GM12878 (cell line): ENCODE measurements around the gene DNAJC4. TPM values are rescaled to one million over a fixed set of nuclear protein-coding genes. Genes with fewer than 3 reads are reported as not detected.
A peak's percentile ranks its signal among the peaks of the same experiment; 100 is the strongest.

Experiments used
- ATAC-seq: fragments of 200-7000 bp; cut with Tn5 transposase; 3 replicates; pipeline ENCODE4 v1.9.1; 2020; ENCODE audit warnings: mild to moderate bottlenecking, moderate library complexity
- BruUV-seq: library from RNA; stranded (reverse); fragments of 400-500 nt; replicated peaks from 2 replicates; lab custom pipeline; 2021; lab: Mats Ljungman, UMichigan
- CTCF ChIA-PET: fragments of 300-600 bp; sonication (Branson Sonifier 250); formaldehyde crosslinking; extraction: SDS; loops from one replicate; lab custom pipeline; 2021; ENCODE audit warnings: inconsistent platforms; lab: Yijun Ruan, JAX
- POLR2A ChIA-PET: fragments of 350-600 bp; formaldehyde crosslinking; extraction: SDS; loops from one replicate; lab custom pipeline; 2021; ENCODE audit warnings: inconsistent platforms; lab: Charles Lee
- RAD21 ChIA-PET: fragments of 300-600 bp; sonication (Branson Sonifier 250); formaldehyde crosslinking; loops from one replicate; lab custom pipeline; 2023; ENCODE audit warnings: antibody characterized with exemption; ENCODE audit not compliant: unreplicated experiment; lab: Charles Lee
- SMC1A ChIA-PET: fragments of 300-600 bp; sonication (Branson Sonifier 250); formaldehyde crosslinking; loops from one replicate; lab custom pipeline; 2023; ENCODE audit not compliant: unreplicated experiment, uncharacterized antibody; lab: Charles Lee
- DNase-seq: peaks from one replicate; pipeline ENCODE4 v3.0.0-alpha.2; 2011; ENCODE audit warnings: low read depth, low spot score
- FAIRE-seq: peaks from 3 replicates; lab custom pipeline; 2011; peaks lifted over from hg19 to GRCh38; lab: Jason Lieb, UNC
- H2AFZ ChIP-seq: 2 replicates; pipeline ENCODE4 v1.6.0; 2011; ENCODE audit warnings: low read depth, low read length, control low read depth; ENCODE audit not compliant: control insufficient read depth
- H3K27ac ChIP-seq: 2 replicates; pipeline ENCODE4 v1.5.1; 2011; ENCODE audit warnings: control low read depth; ENCODE audit not compliant: control insufficient read depth, insufficient read depth
- H3K27me3 ChIP-seq, 2 experiments: replicated peaks in 1 of 2; 2 replicates each; pipeline versions ENCODE4 v1.6.0 to v1.6.1; 2011; ENCODE audit warnings: low read length in 1 of 2; ENCODE audit not compliant: control insufficient read depth in 2 of 2, insufficient read depth in 2 of 2
- H3K36me3 ChIP-seq, 2 experiments: 2 replicates each; pipeline ENCODE4 v1.5.1; 2011; ENCODE audit warnings: low read length in 1 of 2; ENCODE audit not compliant: control insufficient read depth in 2 of 2, insufficient read depth in 2 of 2
- H3K4me1 ChIP-seq: 2 replicates; pipeline ENCODE4 v1.6.1; 2011; ENCODE audit warnings: mild to moderate bottlenecking, low read length, moderate library complexity, mixed read lengths; ENCODE audit not compliant: control insufficient read depth, insufficient read depth
- H3K4me2 ChIP-seq: 2 replicates; pipeline ENCODE4 v1.6.0; 2011; ENCODE audit warnings: control low read depth; ENCODE audit not compliant: control insufficient read depth, insufficient read depth
- H3K4me3 ChIP-seq: fragments of 200-600 bp; sonication (generic); 2 replicates; pipeline ENCODE4 v1.5.1; 2016
- H3K79me2 ChIP-seq: 2 replicates; pipeline ENCODE4 v1.6.0; 2011; ENCODE audit warnings: low read length; ENCODE audit not compliant: control insufficient read depth, insufficient read depth
- H3K9ac ChIP-seq: 2 replicates; pipeline ENCODE4 v1.8.0; 2011; ENCODE audit warnings: low read length, control low read depth, mixed read lengths; ENCODE audit not compliant: control insufficient read depth, insufficient read depth
- H3K9me3 ChIP-seq: replicated peaks from 3 replicates; pipeline ENCODE4 v1.5.1; 2011; ENCODE audit warnings: mild to moderate bottlenecking, low read length; ENCODE audit not compliant: control insufficient read depth, insufficient read depth
- H4K20me1 ChIP-seq: 2 replicates; pipeline ENCODE4 v1.6.0; 2011; ENCODE audit not compliant: control insufficient read depth, insufficient read depth
- BHLHE40 ChIP-seq, 2 experiments: fragments of 450-650 bp in 1 of 2; IDR thresholded peaks; 2 replicates each; pipeline ENCODE4 v1.6.1; 2011 to 2017; ENCODE audit warnings: low read depth in 2 of 2, borderline replicate concordance in 1 of 2, improper control_type of control experiment in 1 of 2, low read length in 1 of 2, mild to moderate bottlenecking in 1 of 2
- CTCF ChIP-seq, 3 experiments: IDR thresholded peaks in 2 of 3; conservative IDR thresholded peaks in 1 of 3; 2 replicates each; pipeline ENCODE4 v1.5.1; 2011; ENCODE audit warnings: low read depth in 3 of 3, low read length in 3 of 3, mild to moderate bottlenecking in 3 of 3, control low read depth in 2 of 3, moderate library complexity in 2 of 3, inconsistent platforms in 1 of 3, mixed read lengths in 1 of 3; ENCODE audit not compliant: control insufficient read depth in 2 of 3, insufficient read depth in 1 of 3; ENCODE audit errors: extremely low read depth in 1 of 3
- HDGF ChIP-seq: fragments of 450-650 bp; IDR thresholded peaks from 2 replicates; pipeline ENCODE4 v1.6.1; 2016; ENCODE audit warnings: antibody characterized with exemption
- IKZF1 ChIP-seq: fragments of 450-650 bp; conservative IDR thresholded peaks from 2 replicates; pipeline ENCODE4 v1.6.1; 2017; ENCODE audit warnings: antibody characterized with exemption, mild to moderate bottlenecking
- MTA3 ChIP-seq: IDR thresholded peaks from 2 replicates; pipeline ENCODE4 v1.6.1; 2012; ENCODE audit warnings: low read length, inconsistent platforms, borderline replicate concordance
- MXI1 ChIP-seq: fragments of 150-350 bp; IDR thresholded peaks from 2 replicates; pipeline ENCODE4 v1.6.1; 2011; ENCODE audit warnings: low read depth, mild to moderate bottlenecking, inconsistent platforms, low read length, improper control_type of control experiment
- POLR2A ChIP-seq: IDR thresholded peaks from 2 replicates; pipeline ENCODE4 v1.6.1; 2011; ENCODE audit warnings: low read depth, mild to moderate bottlenecking, low read length
- POLR2AphosphoS5 ChIP-seq: IDR thresholded peaks from 2 replicates; pipeline ENCODE4 v1.6.1; 2011; ENCODE audit warnings: mild to moderate bottlenecking, low read length, inconsistent platforms
- RAD21 ChIP-seq: IDR thresholded peaks from 2 replicates; pipeline ENCODE4 v1.6.1; 2011; ENCODE audit warnings: mild to moderate bottlenecking, low read depth, low read length, moderate library complexity; ENCODE audit not compliant: insufficient read depth
- RUNX3 ChIP-seq: IDR thresholded peaks from 2 replicates; pipeline ENCODE4 v1.6.1; 2012; ENCODE audit warnings: low read length, inconsistent platforms
- SIX5 ChIP-seq: IDR thresholded peaks from 2 replicates; pipeline ENCODE4 v1.6.1; 2011; ENCODE audit warnings: mild to moderate bottlenecking, low read depth, low read length, moderate library complexity; ENCODE audit not compliant: severe bottlenecking
- SKIL ChIP-seq: fragments of 450-650 bp; IDR thresholded peaks from 2 replicates; pipeline ENCODE4 v1.6.1; 2017; ENCODE audit warnings: mild to moderate bottlenecking, low read depth, inconsistent platforms; ENCODE audit not compliant: poor library complexity, severe bottlenecking
- SMAD1 ChIP-seq: fragments of 450-650 bp; IDR thresholded peaks from 2 replicates; pipeline ENCODE4 v1.6.1; 2018; ENCODE audit warnings: mild to moderate bottlenecking, low read depth; ENCODE audit not compliant: partially characterized antibody
- TCF12 ChIP-seq: IDR thresholded peaks from 2 replicates; pipeline ENCODE4 v1.6.1; 2011; ENCODE audit warnings: low read depth, mild to moderate bottlenecking, low read length
- YY1 ChIP-seq: IDR thresholded peaks from 2 replicates; pipeline ENCODE4 v1.6.1; 2011; ENCODE audit warnings: low read depth, mild to moderate bottlenecking, low read length
- ZZZ3 ChIP-seq: IDR thresholded peaks from 2 replicates; pipeline ENCODE4 v1.6.1; 2011; ENCODE audit warnings: low read depth; ENCODE audit not compliant: control insufficient read depth, insufficient read length
- WGBS: methylation state at CpG from one replicate; pipeline ENCODE4 v1.1.6; 2016; ENCODE audit warnings: low lambda C conversion rate; ENCODE audit not compliant: insufficient replicate concordance, insufficient coverage; ENCODE audit errors: missing lambda C conversion rate; 5-methylcytosine and 5-hydroxymethylcytosine counted together
- in situ Hi-C: fragments of 300-500 bp; cut with MboI; formaldehyde crosslinking; loops from 9 replicates; pipeline ENCODE4 v1.14.3; 2018; ENCODE audit warnings: mixed read lengths
- intact Hi-C: fragments of 100-400 bp; cut with micrococcal nuclease; formaldehyde crosslinking; loops from one replicate; pipeline ENCODE4 v1.14.2; 2022; ENCODE audit not compliant: unreplicated experiment
- polyA plus RNA-seq, 11 experiments: library from polyadenylated mRNA; depleted of rRNA in 4 of 11; unstranded in 6 of 11; stranded (reverse) in 5 of 11; fragments of >200 nt; fragmentation: Nextera tagmentation in 4 of 11; fragmentation: Illumina TruSeq in 1 of 11; extraction: Ambion mirVana in 4 of 11; extraction: Trizol in 1 of 11; gene quantifications; 1 replicate in 1 of 11; 2 replicates in 10 of 11; pipeline versions ENCODE4 v1.2.1 to v1.2.3, GENCODE V29; 2011 to 2016; ENCODE audit warnings: inconsistent platforms in 2 of 11, missing spikeins in 2 of 11, low read depth in 1 of 11
- total RNA-seq, 4 experiments: library from RNA; depleted of rRNA in 3 of 4; stranded (reverse); fragments of >200 nt in 3 of 4; fragmentation: Illumina TruSeq in 1 of 4; extraction: Trizol in 1 of 4; gene quantifications; 2 replicates each; pipeline versions ENCODE4 v1.2.1 to v1.2.3, GENCODE V29; 2013 to 2021

DNAJC4 gene
- total and polyA plus RNA-seq, 10 of the 15 experiments (the other 5 are each of a cell fraction or from before 2014, with no cell fraction given): 3.7 to 64.9 (median 30.1) TPM

GRCh38 chr11:64204464-64204989 lies 25.8 kb upstream of the DNAJC4 start:
- CTCF ChIA-PET: interaction anchor here (0.6 to 9.7 kb wide), 28 partner anchors 9 to 367 kb away, joined by 3 to 238 read pairs (median 5); partner anchors contain the start of genes BAD, CATSPERZ, DNAJC4 and ESRRA
- peak; percentile 52 for DNase-seq
- H2AFZ ChIP-seq: no peak overlapping the region
- ATAC-seq: peak; percentile 43
- RAD21 ChIA-PET: interaction anchor here (0.7 to 6.6 kb wide), 20 partner anchors 10 to 155 kb away, joined by 3 to 125 read pairs (median 7); partner anchors contain the start of genes BAD, CATSPERZ, DNAJC4 and ESRRA
- peak overlapping the region; percentile 3; the same call in 1 of the 2 replicates for H3K27ac ChIP-seq
- SMC1A ChIA-PET: interaction anchor here (0.6 to 5.5 kb wide), 20 partner anchors 9 to 151 kb away, joined by 3 to 98 read pairs (median 5); partner anchors contain the start of genes CATSPERZ, ESRRA, FKBP2 and NUDT22
- POLR2A ChIA-PET: interaction anchor here (0.6 to 5.8 kb wide), 15 partner anchors 12 to 1398 kb away, joined by 3 to 85 read pairs (median 12); partner anchors contain the start of genes CATSPERZ, ESRRA, FKBP2 and NUDT22
- no TSS peak for BruUV-seq
- WGBS: 55% methylated on average over 7 of the region's 7 CpGs
- H3K79me2 ChIP-seq: peaks cover 39% of the 10 kb centered on the region
- no peak overlapping the region for H3K4me2 ChIP-seq
- intact Hi-C loops (loop anchor here (1.0 to 2.0 kb wide), 3 partner anchors 18 to 100 kb away; partner anchors contain the start of genes FKBP2 and STIP1), in situ Hi-C loops (loop anchor here (5.0 kb wide), 1 partner anchor 98 kb away; the partner anchor contains the start of gene CATSPERZ)
- H3K36me3 ChIP-seq: peaks cover 33 to 37% of the 10 kb centered on the region in 2 experiments
- H4K20me1 ChIP-seq: no peaks in the 10 kb centered on the region
- H3K27me3 ChIP-seq: no peaks in the 10 kb centered on the region
- peaks cover 26% of the 10 kb centered on the region for H3K4me1 ChIP-seq
- no peak overlapping the region for H3K4me3 ChIP-seq
- FAIRE-seq: no peak
- no peaks in the 10 kb centered on the region for H3K9me3 ChIP-seq
- H3K9ac ChIP-seq: no peak overlapping the region
- TF ChIP-seq POLR2A: peak; percentile 34; the same call in 1 of the 2 replicates
- TF ChIP-seq ZZZ3: no peak
- 0 out of 2 replicates have a peak, but pooled peaks have one; percentile 47 for TF ChIP-seq TCF12
- peak; percentile 82 for TF ChIP-seq RAD21
- TF ChIP-seq HDGF: 0 out of 2 replicates have a peak, but pooled peaks have one; percentile 10
- TF ChIP-seq POLR2AphosphoS5: peak; percentile 62; the same call in 1 of the 2 replicates
- TF ChIP-seq BHLHE40 (IDR thresholded peaks at IDR 0.05; ENCODE audit: borderline replicate concordance in 1 of 2, low read depth in 2 of 2, low read length in 1 of 2): peak; percentile 14 to 49; a peak in 1 of 4 replicates
- no peak for TF ChIP-seq MTA3
- TF ChIP-seq MXI1: no peak
- TF ChIP-seq CTCF (IDR thresholded peaks at IDR 0.05 in 2 of 3, conservative IDR thresholded peaks at IDR 0.05 in 1 of 3; ENCODE audit: control insufficient read depth in 2 of 3, extremely low read depth in 1 of 3, insufficient read depth in 1 of 3, low read depth in 3 of 3, low read length in 3 of 3): peak; percentile 73 to 92 (median 77)
- no peak for TF ChIP-seq SIX5
- peak; percentile 90 for TF ChIP-seq SMAD1
- TF ChIP-seq YY1: peak; percentile 63; the same call in 1 of the 2 replicates
- peak; percentile 46 for TF ChIP-seq SKIL
- 0 out of 2 replicates have a peak, but pooled peaks have one; percentile 25 for TF ChIP-seq IKZF1
- peak; percentile 85 for TF ChIP-seq RUNX3
